HG03045 (cell line): ENCODE data around the gene RASSF8.

Source experiments
- ATAC-seq: cut with Tn5 transposase; IDR thresholded peaks from one replicate; pipeline ENCODE4 v1.9.1; 2021; ENCODE audit warnings: mild to moderate bottlenecking, moderate library complexity; ENCODE audit not compliant: unreplicated experiment

The RASSF8 gene

GRCh38 chr12:26100666-26101349 is 142.3 kb downstream of the RASSF8 start:
- ATAC-seq: no peak

GRCh38 chr12:26101350-26101734 is 142.9 kb downstream of the RASSF8 start:
- no peak for ATAC-seq

- ATAC-seq: no peak
Measured at GRCh38 chr12:26101763-26102162, 143.3 kb downstream of the RASSF8 start.

GRCh38 chr12:26102953-26103352 is 144.5 kb downstream of the RASSF8 start:
- no peak for ATAC-seq

GRCh38 chr12:26106347-26106746 is 147.9 kb downstream of the RASSF8 start:
- no peak for ATAC-seq

GRCh38 chr12:26108915-26109314 is 150.4 kb downstream of the RASSF8 start:
- no peak for ATAC-seq

GRCh38 chr12:26109343-26109881 is 150.9 kb downstream of the RASSF8 start:
- ATAC-seq: no peak

GRCh38 chr12:26112232-26112631 is 153.8 kb downstream of the RASSF8 start:
- no peak for ATAC-seq

- ATAC-seq: no peak
Measured at GRCh38 chr12:26112703-26113147, 154.2 kb downstream of the RASSF8 start.

- ATAC-seq: no peak
Measured at GRCh38 chr12:26113181-26113654, 154.7 kb downstream of the RASSF8 start.

GRCh38 chr12:26113853-26114719 is 155.6 kb downstream of the RASSF8 start:
- peak; percentile 77 for ATAC-seq

GRCh38 chr12:26114720-26115401 is 156.4 kb downstream of the RASSF8 start:
- no peak for ATAC-seq

GRCh38 chr12:26116829-26117715 is 158.6 kb downstream of the RASSF8 start:
- ATAC-seq: no peak

- ATAC-seq: no peak
Measured at GRCh38 chr12:26118308-26118707, 159.8 kb downstream of the RASSF8 start.

- ATAC-seq: no peak
Measured at GRCh38 chr12:26119391-26119989, 161.0 kb downstream of the RASSF8 start.

GRCh38 chr12:26120561-26121274 is 162.2 kb downstream of the RASSF8 start:
- no peak for ATAC-seq

- ATAC-seq: no peak
Measured at GRCh38 chr12:26121323-26122060, 163.0 kb downstream of the RASSF8 start.

GRCh38 chr12:26122061-26122680 is 163.7 kb downstream of the RASSF8 start:
- ATAC-seq: peak; percentile 32
